WTC11 (cell line): Measurements from ENCODE around the gene ALOX12B. TPM values are rescaled to one million over a fixed set of nuclear protein-coding genes. Genes with fewer than 3 reads are reported as not detected.

Experiments used
- ARID4B ChIP-seq: sonication (generic); formaldehyde crosslinking; IDR thresholded peaks from 2 replicates; pipeline ENCODE4 v1.8.0; 2023; ENCODE audit warnings: missing genetic modification reagents, mild to moderate bottlenecking, borderline replicate concordance
- ERG ChIP-seq: fragments of 250-450 bp; sonication (Bioruptor Pico); IDR thresholded peaks from 2 replicates; pipeline ENCODE4 v1.8.0; 2021; ENCODE audit warnings: mild to moderate bottlenecking
- GTF2I ChIP-seq: fragments of 250-450 bp; sonication (Bioruptor Pico); conservative IDR thresholded peaks from 2 replicates; pipeline ENCODE4 v1.4.0; 2021; ENCODE audit warnings: mild to moderate bottlenecking
- NFYB ChIP-seq: sonication (generic); formaldehyde crosslinking; conservative IDR thresholded peaks from 2 replicates; pipeline ENCODE4 v1.8.0; 2022; ENCODE audit warnings: low read depth, missing genetic modification reagents
- NR2C2 ChIP-seq: sonication (generic); formaldehyde crosslinking; IDR thresholded peaks from 2 replicates; pipeline ENCODE4 v1.8.0; 2022; ENCODE audit warnings: mild to moderate bottlenecking, missing genetic modification reagents
- RORB ChIP-seq: fragments of 250-450 bp; sonication (Bioruptor Pico); IDR thresholded peaks from 2 replicates; pipeline ENCODE4 v1.9.0; 2021; ENCODE audit warnings: mild to moderate bottlenecking
- SMAD3 ChIP-seq: sonication (generic); formaldehyde crosslinking; IDR thresholded peaks from 2 replicates; pipeline ENCODE4 v1.8.0; 2022; ENCODE audit warnings: missing genetic modification reagents, mild to moderate bottlenecking, borderline replicate concordance
- SP1 ChIP-seq: sonication (generic); formaldehyde crosslinking; conservative IDR thresholded peaks from 2 replicates; pipeline ENCODE4 v1.8.1; 2022; ENCODE audit warnings: missing genetic modification reagents
- USF1 ChIP-seq: sonication (generic); formaldehyde crosslinking; IDR thresholded peaks from 2 replicates; pipeline ENCODE4 v1.8.0; 2022; ENCODE audit warnings: mild to moderate bottlenecking, missing genetic modification reagents
- ZNF219 ChIP-seq: sonication (generic); formaldehyde crosslinking; IDR thresholded peaks from 2 replicates; pipeline ENCODE4 v1.8.0; 2023; ENCODE audit warnings: missing genetic modification reagents, mild to moderate bottlenecking, borderline replicate concordance
- ZNF263 ChIP-seq: sonication (generic); formaldehyde crosslinking; IDR thresholded peaks from 2 replicates; pipeline ENCODE4 v1.8.1; 2022; ENCODE audit warnings: low read depth, mild to moderate bottlenecking, moderate library complexity, missing genetic modification reagents
- ZNF281 ChIP-seq: sonication (generic); formaldehyde crosslinking; IDR thresholded peaks from 2 replicates; pipeline ENCODE4 v1.8.0; 2023; ENCODE audit warnings: mild to moderate bottlenecking, missing genetic modification reagents
- total RNA-seq: library from RNA; stranded (reverse); gene quantifications from 3 replicates; pipeline ENCODE4 v1.2.3, GENCODE V29; 2021
- TF ChIP-seq, protein P1 (sequence below): sonication (generic); formaldehyde crosslinking; IDR thresholded peaks from 2 replicates; pipeline ENCODE4 v1.8.0; 2022; ENCODE audit warnings: mild to moderate bottlenecking, missing genetic modification reagents
- TF ChIP-seq, protein P2 (sequence below): sonication (generic); formaldehyde crosslinking; IDR thresholded peaks from 2 replicates; pipeline ENCODE4 v1.8.1; 2022; ENCODE audit warnings: low read depth, mild to moderate bottlenecking, moderate library complexity, missing genetic modification reagents, borderline replicate concordance
- TF ChIP-seq, protein P3 (sequence below): fragments of 250-450 bp; sonication (Bioruptor Pico); conservative IDR thresholded peaks from 2 replicates; pipeline ENCODE4 v1.9.0; 2021; ENCODE audit warnings: mild to moderate bottlenecking
- TF ChIP-seq, protein P4 (sequence below): sonication (generic); formaldehyde crosslinking; conservative IDR thresholded peaks from 2 replicates; pipeline ENCODE4 v1.8.1; 2022; ENCODE audit warnings: mild to moderate bottlenecking, missing genetic modification reagents
- TF ChIP-seq, protein P5 (sequence below): sonication (generic); formaldehyde crosslinking; IDR thresholded peaks from 2 replicates; pipeline ENCODE4 v1.8.1; 2022; ENCODE audit warnings: missing genetic modification reagents, borderline replicate concordance
- TF ChIP-seq, protein P6 (sequence below): sonication (generic); formaldehyde crosslinking; IDR thresholded peaks from 2 replicates; pipeline ENCODE4 v1.8.1; 2023; ENCODE audit warnings: mild to moderate bottlenecking, moderate library complexity, missing genetic modification reagents

The ALOX12B gene
- total RNA-seq, 1 experiment from 2014 or later, result 0.72 TPM

GRCh38 chr17:8109661-8110455, 22.3 kb upstream of the ALOX12B start (continued):
- no peak for TF ChIP-seq ARID4B (CRISPR knock-in tag)
- TF ChIP-seq, protein P1, sequence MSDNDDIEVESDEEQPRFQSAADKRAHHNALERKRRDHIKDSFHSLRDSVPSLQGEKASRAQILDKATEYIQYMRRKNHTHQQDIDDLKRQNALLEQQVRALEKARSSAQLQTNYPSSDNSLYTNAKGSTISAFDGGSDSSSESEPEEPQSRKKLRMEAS (CRISPR knock-in tag), result peak; percentile 89
- peak; percentile 83 for TF ChIP-seq USF1 (CRISPR knock-in tag)
- no peak for TF ChIP-seq NR2C2 (CRISPR knock-in tag)
- TF ChIP-seq, protein P2, sequence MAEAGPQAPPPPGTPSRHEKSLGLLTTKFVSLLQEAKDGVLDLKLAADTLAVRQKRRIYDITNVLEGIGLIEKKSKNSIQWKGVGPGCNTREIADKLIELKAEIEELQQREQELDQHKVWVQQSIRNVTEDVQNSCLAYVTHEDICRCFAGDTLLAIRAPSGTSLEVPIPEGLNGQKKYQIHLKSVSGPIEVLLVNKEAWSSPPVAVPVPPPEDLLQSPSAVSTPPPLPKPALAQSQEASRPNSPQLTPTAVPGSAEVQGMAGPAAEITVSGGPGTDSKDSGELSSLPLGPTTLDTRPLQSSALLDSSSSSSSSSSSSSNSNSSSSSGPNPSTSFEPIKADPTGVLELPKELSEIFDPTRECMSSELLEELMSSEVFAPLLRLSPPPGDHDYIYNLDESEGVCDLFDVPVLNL, result peak; percentile 52; the same call in 1 of the 2 replicates
- TF ChIP-seq, protein P3, sequence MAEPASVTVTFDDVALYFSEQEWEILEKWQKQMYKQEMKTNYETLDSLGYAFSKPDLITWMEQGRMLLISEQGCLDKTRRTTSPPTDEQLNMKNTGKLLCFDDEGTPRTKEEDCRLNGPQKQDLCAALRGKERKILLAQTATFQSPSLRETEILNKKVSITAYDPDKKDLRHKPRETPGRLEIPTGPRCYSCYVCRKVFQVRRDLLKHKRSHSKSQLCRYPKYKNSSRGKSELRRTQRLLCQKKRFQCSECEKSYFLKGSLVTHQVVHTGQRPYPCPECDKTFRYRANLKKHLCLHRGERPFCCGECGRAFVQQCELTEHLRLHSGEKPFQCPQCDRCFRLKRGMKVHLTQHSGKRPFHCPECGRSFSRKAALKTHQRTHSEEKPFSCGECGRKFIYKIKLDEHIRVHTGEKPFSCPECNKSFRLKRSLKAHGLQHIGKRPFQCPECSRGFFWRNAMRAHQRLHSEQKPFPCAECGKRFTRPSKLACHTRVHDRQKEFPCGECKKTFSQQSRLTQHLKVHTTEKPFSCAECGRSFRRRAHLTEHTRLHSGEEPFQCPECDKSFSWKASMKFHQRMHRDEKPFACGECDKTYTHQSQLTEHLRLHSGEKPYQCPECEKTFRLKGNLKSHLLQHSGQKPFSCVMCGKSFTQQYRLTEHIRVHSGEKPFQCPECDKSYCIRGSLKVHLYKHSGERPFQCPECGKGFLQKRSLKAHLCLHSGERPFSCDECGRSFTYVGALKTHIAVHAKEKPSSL (CRISPR knock-in tag), result no peak
- TF ChIP-seq, protein P4, sequence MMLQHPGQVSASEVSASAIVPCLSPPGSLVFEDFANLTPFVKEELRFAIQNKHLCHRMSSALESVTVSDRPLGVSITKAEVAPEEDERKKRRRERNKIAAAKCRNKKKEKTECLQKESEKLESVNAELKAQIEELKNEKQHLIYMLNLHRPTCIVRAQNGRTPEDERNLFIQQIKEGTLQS (CRISPR knock-in tag), result no peak
- TF ChIP-seq ERG (CRISPR knock-in tag), result no peak
- TF ChIP-seq SP1 (CRISPR knock-in tag), result peak; percentile 76
- no peak for TF ChIP-seq ZNF219
- no peak for TF ChIP-seq ZNF281 (CRISPR knock-in tag)
- TF ChIP-seq SMAD3, result no peak
- TF ChIP-seq RORB (CRISPR knock-in tag), result no peak
- TF ChIP-seq, protein P5, sequence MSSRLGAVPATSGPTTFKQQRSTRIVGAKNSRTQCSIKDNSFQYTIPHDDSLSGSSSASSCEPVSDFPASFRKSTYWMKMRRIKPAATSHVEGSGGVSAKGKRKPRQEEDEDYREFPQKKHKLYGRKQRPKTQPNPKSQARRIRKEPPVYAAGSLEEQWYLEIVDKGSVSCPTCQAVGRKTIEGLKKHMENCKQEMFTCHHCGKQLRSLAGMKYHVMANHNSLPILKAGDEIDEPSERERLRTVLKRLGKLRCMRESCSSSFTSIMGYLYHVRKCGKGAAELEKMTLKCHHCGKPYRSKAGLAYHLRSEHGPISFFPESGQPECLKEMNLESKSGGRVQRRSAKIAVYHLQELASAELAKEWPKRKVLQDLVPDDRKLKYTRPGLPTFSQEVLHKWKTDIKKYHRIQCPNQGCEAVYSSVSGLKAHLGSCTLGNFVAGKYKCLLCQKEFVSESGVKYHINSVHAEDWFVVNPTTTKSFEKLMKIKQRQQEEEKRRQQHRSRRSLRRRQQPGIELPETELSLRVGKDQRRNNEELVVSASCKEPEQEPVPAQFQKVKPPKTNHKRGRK (CRISPR knock-in tag), result no peak
- no peak for TF ChIP-seq GTF2I
- TF ChIP-seq, protein P6, sequence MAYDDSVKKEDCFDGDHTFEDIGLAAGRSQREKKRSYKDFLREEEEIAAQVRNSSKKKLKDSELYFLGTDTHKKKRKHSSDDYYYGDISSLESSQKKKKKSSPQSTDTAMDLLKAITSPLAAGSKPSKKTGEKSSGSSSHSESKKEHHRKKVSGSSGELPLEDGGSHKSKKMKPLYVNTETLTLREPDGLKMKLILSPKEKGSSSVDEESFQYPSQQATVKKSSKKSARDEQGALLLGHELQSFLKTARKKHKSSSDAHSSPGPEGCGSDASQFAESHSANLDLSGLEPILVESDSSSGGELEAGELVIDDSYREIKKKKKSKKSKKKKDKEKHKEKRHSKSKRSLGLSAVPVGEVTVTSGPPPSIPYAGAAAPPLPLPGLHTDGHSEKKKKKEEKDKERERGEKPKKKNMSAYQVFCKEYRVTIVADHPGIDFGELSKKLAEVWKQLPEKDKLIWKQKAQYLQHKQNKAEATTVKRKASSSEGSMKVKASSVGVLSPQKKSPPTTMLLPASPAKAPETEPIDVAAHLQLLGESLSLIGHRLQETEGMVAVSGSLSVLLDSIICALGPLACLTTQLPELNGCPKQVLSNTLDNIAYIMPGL (CRISPR knock-in tag), result peak; percentile 98
- TF ChIP-seq ZNF263, result no peak
- peak; percentile 25; the same call in 1 of the 2 replicates for TF ChIP-seq NFYB (CRISPR knock-in tag)
